ENCODE measurements around the gene LRRC56. TPM values are rescaled to one million over a fixed set of nuclear protein-coding genes. Genes with fewer than 3 reads are reported as not detected.

Gene LRRC56
- total and polyA plus RNA-seq, 8 donors, result 1.8 to 4.7 (median 2.9) TPM

DNA sequence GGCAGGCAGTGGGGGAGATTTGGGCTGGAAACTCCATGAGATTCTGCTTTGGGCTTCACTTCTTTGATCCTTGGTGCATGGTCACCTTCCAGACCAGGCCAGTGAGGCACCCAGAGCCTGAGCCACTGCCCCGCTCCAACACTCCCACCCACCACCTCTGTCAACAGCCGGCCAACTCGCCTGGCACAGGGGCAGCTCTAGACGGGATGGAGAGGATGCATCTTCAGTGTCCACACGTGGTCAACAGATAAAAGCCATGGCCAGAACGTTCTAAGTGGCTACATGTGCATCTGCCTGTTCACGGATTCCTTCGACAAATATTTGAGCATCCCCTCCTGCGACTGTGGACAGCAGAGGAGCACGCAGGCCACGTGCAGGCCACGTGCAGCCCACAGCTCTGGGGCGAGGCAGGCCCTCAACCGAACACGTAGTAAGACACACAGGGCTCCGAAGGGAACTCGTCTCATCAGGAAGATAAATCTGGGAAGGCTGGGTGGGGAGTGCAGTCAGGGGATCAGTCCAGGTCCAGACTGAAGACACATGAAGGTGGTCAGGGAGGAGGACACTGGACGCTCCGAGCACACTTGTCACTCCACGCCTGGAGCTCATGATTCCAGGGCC is 1.2 kb downstream of the LRRC56 start:
- DNase-seq, result no peak
- intact Hi-C loops (cut with DNase I), result no loop called here
- Histone ChIP-seq H3K4me3 (no peak overlapping the region), H3K4me1 (peaks cover 14 to 41% of the 10 kb centered on the region in 2 donors), H3K36me3 (peaks cover 0 to 2% of the 10 kb centered on the region in 2 donors), H3K27me3 (peaks cover 0 to 29% of the 10 kb centered on the region in 2 donors), H3K9me3 (no peaks in the 10 kb centered on the region), H3K27ac (no peak overlapping the region)
- no peak for ATAC-seq
- TF ChIP-seq, protein P1, sequence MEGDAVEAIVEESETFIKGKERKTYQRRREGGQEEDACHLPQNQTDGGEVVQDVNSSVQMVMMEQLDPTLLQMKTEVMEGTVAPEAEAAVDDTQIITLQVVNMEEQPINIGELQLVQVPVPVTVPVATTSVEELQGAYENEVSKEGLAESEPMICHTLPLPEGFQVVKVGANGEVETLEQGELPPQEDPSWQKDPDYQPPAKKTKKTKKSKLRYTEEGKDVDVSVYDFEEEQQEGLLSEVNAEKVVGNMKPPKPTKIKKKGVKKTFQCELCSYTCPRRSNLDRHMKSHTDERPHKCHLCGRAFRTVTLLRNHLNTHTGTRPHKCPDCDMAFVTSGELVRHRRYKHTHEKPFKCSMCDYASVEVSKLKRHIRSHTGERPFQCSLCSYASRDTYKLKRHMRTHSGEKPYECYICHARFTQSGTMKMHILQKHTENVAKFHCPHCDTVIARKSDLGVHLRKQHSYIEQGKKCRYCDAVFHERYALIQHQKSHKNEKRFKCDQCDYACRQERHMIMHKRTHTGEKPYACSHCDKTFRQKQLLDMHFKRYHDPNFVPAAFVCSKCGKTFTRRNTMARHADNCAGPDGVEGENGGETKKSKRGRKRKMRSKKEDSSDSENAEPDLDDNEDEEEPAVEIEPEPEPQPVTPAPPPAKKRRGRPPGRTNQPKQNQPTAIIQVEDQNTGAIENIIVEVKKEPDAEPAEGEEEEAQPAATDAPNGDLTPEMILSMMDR (IDR thresholded peaks at IDR 0.05), result no peak

DNA sequence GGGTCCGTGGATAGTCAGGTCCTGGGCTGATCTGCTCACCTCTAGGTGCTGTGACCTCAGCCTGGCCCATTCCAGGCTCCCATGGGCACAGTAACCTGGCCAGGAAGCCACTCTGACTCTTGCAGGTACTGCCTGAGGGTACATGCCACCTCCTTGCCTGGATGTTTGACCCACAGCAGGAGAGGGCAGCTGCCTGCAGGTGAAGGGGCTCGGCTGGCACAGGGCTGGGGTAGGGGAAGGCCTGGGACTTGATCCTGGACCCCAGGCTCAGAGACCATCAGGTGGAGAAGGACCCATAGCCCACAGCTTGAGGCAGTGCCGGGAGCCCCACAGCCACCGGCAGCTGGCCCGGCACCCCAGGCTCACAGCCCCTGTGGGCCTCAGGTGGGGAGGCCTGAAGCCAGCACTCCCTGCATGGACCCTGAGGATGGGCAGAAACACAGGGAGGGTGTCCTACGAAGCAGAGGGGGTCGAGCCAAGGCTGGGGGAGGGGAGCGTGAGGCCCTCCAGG is 2.7 kb downstream of the LRRC56 start:
- TF ChIP-seq, protein P1 (IDR thresholded peaks at IDR 0.05), result no peak
- no peak overlapping the region for H3K27ac ChIP-seq
- H3K4me1 ChIP-seq, result peaks cover 14 to 27% of the 10 kb centered on the region in 2 donors
- no peaks in the 10 kb centered on the region for H3K9me3 ChIP-seq
- no peaks in the 10 kb centered on the region for H3K36me3 ChIP-seq
- intact Hi-C loops (cut with DNase I), result no loop called here
- H3K27me3 ChIP-seq, result peaks cover 0 to 29% of the 10 kb centered on the region in 2 donors
- H3K4me3 ChIP-seq, result no peak overlapping the region
- no peak for ATAC-seq
- DNase-seq, result no peak

DNA sequence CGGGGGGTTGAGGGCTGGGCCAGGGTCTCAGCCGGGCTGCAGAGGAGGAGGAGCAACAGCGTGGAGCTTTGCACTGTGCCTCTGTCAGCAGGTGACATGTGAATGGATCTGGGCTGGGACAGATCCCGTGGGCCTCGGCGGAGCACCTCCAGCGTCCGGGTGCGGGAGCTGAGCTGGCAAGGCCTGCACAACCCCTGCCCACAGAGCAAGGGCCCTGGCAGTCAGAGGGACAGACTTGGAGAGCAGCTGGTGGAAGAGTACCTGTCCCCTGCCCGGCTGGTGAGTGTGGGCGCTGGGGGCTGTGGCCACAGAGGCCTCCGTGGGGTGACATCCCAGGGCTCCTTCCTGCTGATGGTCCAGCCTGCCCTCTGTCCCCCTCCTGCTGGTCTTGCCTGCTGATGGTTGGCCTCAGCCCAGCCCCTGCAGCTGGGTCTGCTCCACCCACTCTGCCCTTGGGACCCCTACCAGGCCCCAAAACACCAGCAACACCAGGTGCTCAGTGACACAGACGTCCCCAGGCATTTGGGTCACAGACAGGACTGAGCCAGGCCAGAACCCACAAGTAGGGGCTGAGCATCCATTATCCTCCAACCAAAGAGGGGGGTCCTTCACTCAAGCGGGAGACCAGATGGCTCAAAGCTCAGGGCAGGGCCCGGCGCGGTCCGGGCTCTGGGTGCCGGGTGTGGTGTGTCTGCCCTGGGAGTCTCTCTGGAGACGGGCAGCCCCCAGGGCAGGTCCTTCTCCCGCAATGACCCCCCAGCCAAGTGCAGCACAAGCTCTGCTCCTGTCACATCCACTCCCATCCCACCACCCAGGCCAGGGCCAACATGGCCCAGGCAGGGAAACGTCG is 3.5 kb downstream of the LRRC56 start:
- intact Hi-C loops (cut with DNase I), result no loop called here
- TF ChIP-seq, protein P1 (IDR thresholded peaks at IDR 0.05), result no peak
- peaks cover 14 to 26% of the 10 kb centered on the region in 2 donors for H3K4me1 ChIP-seq
- DNase-seq (no peak), ATAC-seq (no peak)
- no peaks in the 10 kb centered on the region for H3K36me3 ChIP-seq
- H3K9me3 ChIP-seq, result no peaks in the 10 kb centered on the region
- no peak overlapping the region for H3K27ac ChIP-seq
- peaks cover 0 to 29% of the 10 kb centered on the region in 2 donors for H3K27me3 ChIP-seq
- no peak overlapping the region for H3K4me3 ChIP-seq

DNA sequence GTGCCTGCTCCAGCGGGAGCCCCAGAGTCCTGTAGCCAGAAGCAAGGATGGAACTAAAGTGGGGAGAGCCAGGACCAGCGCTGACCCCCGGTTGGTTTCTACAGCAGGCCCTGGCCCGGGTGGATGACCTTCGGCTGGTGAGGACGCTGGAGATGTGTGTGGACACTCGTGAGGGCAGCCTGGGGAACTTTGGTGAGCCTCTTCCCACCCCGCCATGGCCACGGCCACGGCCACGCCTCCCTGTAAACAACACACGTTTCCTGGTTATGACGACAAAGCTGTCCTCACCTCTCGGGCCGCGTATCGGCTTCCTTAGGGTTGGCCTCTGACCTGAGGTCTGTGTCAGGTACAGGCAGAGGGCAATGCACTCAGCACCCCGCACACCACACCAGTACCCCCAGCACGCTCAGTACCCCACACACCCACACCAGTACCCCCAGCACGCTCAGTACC is 4.1 kb downstream of the LRRC56 start:
- intact Hi-C loops (cut with DNase I), result no loop called here
- ATAC-seq, result no peak

More for the DNA sequence above, 4.1 kb downstream of the LRRC56 start:
- Histone ChIP-seq H3K27ac (no peak overlapping the region), H3K9me3 (no peaks in the 10 kb centered on the region), H3K27me3 (peaks cover 0 to 22% of the 10 kb centered on the region in 2 donors), H3K36me3 (no peaks in the 10 kb centered on the region), H3K4me3 (no peak overlapping the region), H3K4me1 (peaks cover 14 to 19% of the 10 kb centered on the region in 2 donors)
- TF ChIP-seq, protein P1 (IDR thresholded peaks at IDR 0.05), result no peak
- DNase-seq, result no peak
